Lower leg skin (tissue), 4 donors: Measurements from ENCODE around the gene DRC3. TPM values are rescaled to one million over a fixed set of nuclear protein-coding genes. Genes with fewer than 3 reads are reported as not detected.

Experiments
- DNase-seq, 2 donors: peaks; one replicate each; pipeline ENCODE4 v3.0.0-alpha.2; 2019; ENCODE audit warnings: low spot score in 2 of 2
- H3K4me3 ChIP-seq: fragments of 200-600 bp; sonication (generic); 2 replicates; pipeline ENCODE4 v1.5.1; 2017; ENCODE audit warnings: mild to moderate bottlenecking, low read depth; ENCODE audit not compliant: poor library complexity, severe bottlenecking
- POLR2A ChIP-seq, 2 donors: fragments of 450-650 bp; IDR thresholded peaks; one replicate each; pipeline ENCODE4 v1.6.1; 2016 to 2017; ENCODE audit warnings: antibody characterized with exemption in 2 of 2, mild to moderate bottlenecking in 1 of 2, moderate library complexity in 1 of 2
- WGBS, 2 donors: methylation state at CpG; one replicate each; pipeline ENCODE4 v1.1.5; 2018; 5-methylcytosine and 5-hydroxymethylcytosine counted together
- intact Hi-C: fragments of 100-400 bp; cut with DNase I; formaldehyde crosslinking; loops from one replicate; pipeline ENCODE4 v1.15.0; 2023; ENCODE audit warnings: low total_unique reads
- total RNA-seq, 4 donors: library from RNA; depleted of rRNA; stranded (reverse); fragments of >200 nt; gene quantifications; one replicate each; pipeline ENCODE4 v1.1.0, GENCODE V29; 2016
- TF ChIP-seq, protein P1 (sequence below), 3 donors: fragments of 450-650 bp; IDR thresholded peaks; one replicate each; pipeline ENCODE4 v1.5.1; 2016; ENCODE audit warnings: antibody characterized with exemption in 3 of 3, mild to moderate bottlenecking in 3 of 3, moderate library complexity in 2 of 3

DRC3 gene
- total RNA-seq, 4 donors from 2014 or later = 0.93 to 6.4 (median 4.0) TPM

DNA sequence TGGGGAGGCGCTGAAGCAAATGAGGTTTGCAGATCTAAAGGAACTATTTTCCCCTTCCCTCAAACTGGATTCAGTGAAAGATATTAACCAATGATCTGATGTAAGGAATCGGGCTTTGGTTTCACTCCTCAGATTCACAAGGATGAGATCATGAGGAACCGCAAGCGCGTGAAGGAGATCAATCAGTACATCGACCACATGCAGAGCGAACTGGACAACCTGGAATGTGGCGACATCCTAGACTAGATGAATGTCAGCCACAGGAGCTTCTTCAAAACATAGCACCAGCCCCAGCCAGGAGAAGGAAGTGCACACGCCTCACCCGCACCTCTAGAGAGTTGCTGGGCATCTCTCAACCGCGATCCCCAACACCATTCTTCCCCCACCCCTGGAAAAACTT, 43.8 kb downstream of the DRC3 start:
- no peak for DNase-seq
- 88 to 97% methylated on average over 12 of the region's 12 CpGs for WGBS, 2 donors
- TF ChIP-seq, protein P1, sequence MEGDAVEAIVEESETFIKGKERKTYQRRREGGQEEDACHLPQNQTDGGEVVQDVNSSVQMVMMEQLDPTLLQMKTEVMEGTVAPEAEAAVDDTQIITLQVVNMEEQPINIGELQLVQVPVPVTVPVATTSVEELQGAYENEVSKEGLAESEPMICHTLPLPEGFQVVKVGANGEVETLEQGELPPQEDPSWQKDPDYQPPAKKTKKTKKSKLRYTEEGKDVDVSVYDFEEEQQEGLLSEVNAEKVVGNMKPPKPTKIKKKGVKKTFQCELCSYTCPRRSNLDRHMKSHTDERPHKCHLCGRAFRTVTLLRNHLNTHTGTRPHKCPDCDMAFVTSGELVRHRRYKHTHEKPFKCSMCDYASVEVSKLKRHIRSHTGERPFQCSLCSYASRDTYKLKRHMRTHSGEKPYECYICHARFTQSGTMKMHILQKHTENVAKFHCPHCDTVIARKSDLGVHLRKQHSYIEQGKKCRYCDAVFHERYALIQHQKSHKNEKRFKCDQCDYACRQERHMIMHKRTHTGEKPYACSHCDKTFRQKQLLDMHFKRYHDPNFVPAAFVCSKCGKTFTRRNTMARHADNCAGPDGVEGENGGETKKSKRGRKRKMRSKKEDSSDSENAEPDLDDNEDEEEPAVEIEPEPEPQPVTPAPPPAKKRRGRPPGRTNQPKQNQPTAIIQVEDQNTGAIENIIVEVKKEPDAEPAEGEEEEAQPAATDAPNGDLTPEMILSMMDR (IDR thresholded peaks at IDR 0.05) = no peak
- TF ChIP-seq POLR2A (IDR thresholded peaks at IDR 0.05) = no peak
- intact Hi-C loops = no loop called here
- H3K4me3 ChIP-seq = no peak overlapping the region

DNA sequence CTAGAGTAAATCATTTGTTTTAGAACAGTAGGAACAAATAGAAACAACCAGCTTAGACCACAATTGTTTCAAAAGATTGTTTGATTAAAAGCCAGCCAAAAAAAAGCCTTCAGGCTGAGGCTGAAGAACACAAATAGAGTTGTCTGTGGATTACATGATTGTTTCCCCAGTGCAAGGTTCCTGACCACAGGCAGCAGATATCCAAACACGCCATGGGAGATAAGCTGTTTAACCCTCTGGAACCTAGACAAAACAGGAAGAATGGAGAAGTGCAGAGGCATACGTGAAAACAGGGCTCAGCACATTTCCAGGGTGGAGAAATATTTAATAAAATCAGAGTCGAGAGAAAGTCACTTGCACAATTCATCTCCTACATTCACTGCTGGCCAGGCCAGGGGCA, 45.3 kb downstream of the DRC3 start:
- intact Hi-C loops = no loop called here
- TF ChIP-seq, protein P1 (IDR thresholded peaks at IDR 0.05) = no peak
- TF ChIP-seq POLR2A (IDR thresholded peaks at IDR 0.05) = no peak
- 55 to 64% methylated on average over 3 of the region's 3 CpGs for WGBS, 2 donors
- DNase-seq = no peak
- H3K4me3 ChIP-seq = no peak overlapping the region

DNA sequence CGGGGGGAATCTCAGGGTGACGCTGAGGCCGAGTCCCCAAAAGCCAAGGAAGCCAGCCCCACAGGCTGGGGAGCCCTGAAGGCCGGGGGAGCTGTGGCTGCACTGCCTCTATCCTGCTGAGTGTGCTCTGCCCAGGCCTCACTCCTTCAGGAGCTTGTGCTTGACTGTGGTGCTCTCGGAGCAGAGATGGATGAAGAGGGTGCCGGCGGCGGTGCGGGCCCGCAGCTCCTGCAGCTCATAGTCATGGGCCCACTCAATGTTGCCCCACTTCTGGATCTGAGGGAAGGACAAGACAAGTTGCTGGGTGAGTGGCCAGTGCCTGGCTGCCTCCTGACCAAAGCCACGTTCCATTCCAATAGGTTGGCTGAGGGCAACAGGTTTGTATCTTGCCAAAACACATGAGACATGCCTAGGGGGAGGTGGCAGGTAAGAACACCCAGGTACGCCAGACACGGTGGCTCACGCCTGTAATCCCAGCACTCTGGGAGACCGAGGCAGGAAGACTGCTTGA, 45.8 kb downstream of the DRC3 start:
- intact Hi-C loops = no loop called here
- peak in 1 of 2 donors; percentile 70 for DNase-seq
- 91 to 93% methylated on average over 11 to 15 of the region's 15 CpGs for WGBS, 2 donors
- no peak overlapping the region for H3K4me3 ChIP-seq
- TF ChIP-seq, protein P1 (IDR thresholded peaks at IDR 0.05) = no peak
- no peak for TF ChIP-seq POLR2A (IDR thresholded peaks at IDR 0.05)

DNA sequence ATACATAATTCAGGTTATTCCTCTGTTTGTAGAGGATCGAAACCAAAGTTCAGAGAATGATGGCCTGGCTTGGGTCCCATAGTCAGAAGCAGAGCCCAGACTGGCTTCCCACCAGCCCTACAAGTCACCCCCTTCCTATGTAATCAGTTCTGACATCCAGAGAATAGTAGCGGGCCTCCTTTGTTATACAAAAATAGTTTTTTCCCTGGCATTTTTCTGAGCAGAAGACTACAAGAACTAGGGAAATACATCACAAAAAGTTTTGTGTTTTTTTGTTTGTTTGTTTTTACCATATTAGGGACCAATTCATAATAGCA, 47.1 kb downstream of the DRC3 start:
- intact Hi-C loops = no loop called here
- DNase-seq = no peak
- TF ChIP-seq, protein P1 (IDR thresholded peaks at IDR 0.05) = no peak
- TF ChIP-seq POLR2A (IDR thresholded peaks at IDR 0.05) = no peak
- WGBS, 2 donors = 80 to 89% methylated on average over 2 of the region's 2 CpGs
- H3K4me3 ChIP-seq = no peak overlapping the region

DNA sequence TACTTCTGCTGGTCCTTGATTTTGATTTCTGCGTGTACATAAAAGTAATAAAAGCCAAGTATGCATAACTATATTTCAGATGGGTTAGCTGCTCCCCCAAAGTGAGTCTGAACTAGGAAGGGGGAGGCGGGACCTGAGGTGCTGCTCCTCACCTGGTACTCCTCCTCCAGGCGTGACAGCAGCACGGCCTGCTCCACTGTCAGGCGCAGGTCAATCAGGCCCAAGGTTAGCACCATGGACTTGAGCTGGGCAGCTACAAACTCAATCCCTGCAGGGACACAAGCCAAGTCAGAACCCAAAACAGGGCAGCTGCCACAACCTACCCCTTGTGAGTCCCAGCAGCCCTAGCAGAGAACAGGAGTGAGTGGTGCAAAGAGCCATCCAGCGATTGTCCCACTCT, 48.3 kb downstream of the DRC3 start:
- intact Hi-C loops = no loop called here
- WGBS, 2 donors = 95 to 96% methylated on average over 6 of the region's 6 CpGs
- no peak overlapping the region for H3K4me3 ChIP-seq
- TF ChIP-seq POLR2A (IDR thresholded peaks at IDR 0.05) = no peak
- TF ChIP-seq, protein P1 (IDR thresholded peaks at IDR 0.05) = no peak
- DNase-seq = peak in 1 of 2 donors; percentile 70

DNA sequence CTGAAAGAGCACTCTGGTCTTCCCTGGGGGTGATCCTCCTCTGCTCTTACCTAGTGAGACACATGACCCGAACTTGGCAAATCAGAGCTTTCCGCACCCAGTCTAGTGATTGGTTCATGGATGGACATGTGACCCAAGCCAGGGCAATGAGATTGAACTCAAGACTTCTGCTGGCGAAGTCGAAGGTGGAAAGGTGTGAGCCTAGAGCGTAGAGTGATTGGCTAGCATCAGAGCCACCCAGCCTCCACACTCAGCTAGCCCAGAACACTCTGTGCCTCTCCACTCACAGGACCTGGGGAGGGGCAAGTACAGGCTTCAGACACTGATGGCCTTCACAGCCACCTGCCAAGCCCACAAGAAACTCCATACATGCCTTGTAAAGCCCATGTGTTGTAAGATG, 48.7 kb downstream of the DRC3 start:
- intact Hi-C loops = no loop called here
- TF ChIP-seq, protein P1 (IDR thresholded peaks at IDR 0.05) = no peak
- TF ChIP-seq POLR2A (IDR thresholded peaks at IDR 0.05) = no peak
- peak in 1 of 2 donors; percentile 59 for DNase-seq
- no peak overlapping the region for H3K4me3 ChIP-seq
- WGBS, 2 donors = 94 to 98% methylated on average over 5 of the region's 5 CpGs
